Fibroblast of villous mesenchyme (primary cell): ENCODE data around the gene MED8. TPM values are rescaled to one million over a fixed set of nuclear protein-coding genes. Genes with fewer than 3 reads are reported as not detected.

Source experiments
- DNase-seq: peaks from one replicate; pipeline ENCODE4 v3.0.0-alpha.2; 2010; ENCODE audit warnings: low read depth
- H3K4me3 ChIP-seq: 2 replicates; pipeline ENCODE4 v1.5.1; 2011; ENCODE audit warnings: low read depth, mild to moderate bottlenecking, low read length
- total RNA-seq: library from RNA; depleted of rRNA; stranded (reverse); fragments of >200 nt; gene quantifications from 2 replicates; pipeline ENCODE4 v1.2.3, GENCODE V29; 2012
- TF ChIP-seq, protein P1 (sequence below): IDR thresholded peaks from 2 replicates; pipeline ENCODE4 v1.5.1; 2012; ENCODE audit warnings: low read depth, mild to moderate bottlenecking, low read length; ENCODE audit not compliant: insufficient read depth

The MED8 gene
- total RNA-seq, 1 donor: 79.5 TPM

GRCh38 chr1:43363283-43363934, 26.2 kb downstream of the MED8 start:
- TF ChIP-seq, protein P1, sequence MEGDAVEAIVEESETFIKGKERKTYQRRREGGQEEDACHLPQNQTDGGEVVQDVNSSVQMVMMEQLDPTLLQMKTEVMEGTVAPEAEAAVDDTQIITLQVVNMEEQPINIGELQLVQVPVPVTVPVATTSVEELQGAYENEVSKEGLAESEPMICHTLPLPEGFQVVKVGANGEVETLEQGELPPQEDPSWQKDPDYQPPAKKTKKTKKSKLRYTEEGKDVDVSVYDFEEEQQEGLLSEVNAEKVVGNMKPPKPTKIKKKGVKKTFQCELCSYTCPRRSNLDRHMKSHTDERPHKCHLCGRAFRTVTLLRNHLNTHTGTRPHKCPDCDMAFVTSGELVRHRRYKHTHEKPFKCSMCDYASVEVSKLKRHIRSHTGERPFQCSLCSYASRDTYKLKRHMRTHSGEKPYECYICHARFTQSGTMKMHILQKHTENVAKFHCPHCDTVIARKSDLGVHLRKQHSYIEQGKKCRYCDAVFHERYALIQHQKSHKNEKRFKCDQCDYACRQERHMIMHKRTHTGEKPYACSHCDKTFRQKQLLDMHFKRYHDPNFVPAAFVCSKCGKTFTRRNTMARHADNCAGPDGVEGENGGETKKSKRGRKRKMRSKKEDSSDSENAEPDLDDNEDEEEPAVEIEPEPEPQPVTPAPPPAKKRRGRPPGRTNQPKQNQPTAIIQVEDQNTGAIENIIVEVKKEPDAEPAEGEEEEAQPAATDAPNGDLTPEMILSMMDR: no peak
- H3K4me3 ChIP-seq: no peak overlapping the region
- DNase-seq: peak; percentile 11

- DNase-seq: no peak
- TF ChIP-seq, protein P1: no peak
- H3K4me3 ChIP-seq: peak overlapping the region; percentile 77
Measured at GRCh38 chr1:43360616-43361015, 29.0 kb downstream of the MED8 start.

DNA sequence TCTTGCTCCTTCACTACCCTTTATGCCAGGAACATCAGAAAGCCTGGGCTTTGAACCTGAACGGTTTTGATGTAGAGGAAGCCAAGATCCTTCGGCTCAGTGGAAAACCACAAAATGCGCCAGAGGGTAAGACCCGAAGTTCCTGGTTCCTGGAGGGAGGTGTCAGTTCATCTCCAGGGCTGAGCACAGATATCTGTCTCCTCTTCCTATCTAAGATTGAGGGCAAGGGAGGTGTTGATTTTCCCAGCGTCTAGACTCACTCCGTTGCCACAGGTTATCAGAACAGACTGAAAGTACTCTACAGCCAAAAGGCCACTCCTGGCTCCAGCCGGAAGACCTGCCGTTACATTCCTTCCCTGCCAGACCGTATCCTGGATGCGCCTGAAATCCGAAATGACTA, 29.9 kb downstream of the MED8 start:
- peak overlapping the region; percentile 77 for H3K4me3 ChIP-seq
- DNase-seq: no peak
- TF ChIP-seq, protein P1: no peak

GRCh38 chr1:43358746-43359693, 30.6 kb downstream of the MED8 start, which contains the start of gene CDC20:
TSS of gene CDC20 (plus strand) at chr1:43358981. CDS start at chr1:43359216, 235 bp downstream.
- DNase-seq: peak; percentile 97
- TF ChIP-seq, protein P1: no peak
- peak within 1 kb of the TSS; percentile 77 for H3K4me3 ChIP-seq

GRCh38 chr1:43358121-43358745, 31.4 kb downstream of the MED8 start:
- H3K4me3 ChIP-seq: peak overlapping the region; percentile 77
- no peak for DNase-seq
- TF ChIP-seq, protein P1: peak; percentile 44

GRCh38 chr1:43357251-43357650, 32.3 kb downstream of the MED8 start:
- no peak for DNase-seq
- TF ChIP-seq, protein P1: no peak
- no peak overlapping the region for H3K4me3 ChIP-seq
